Measurements from ENCODE around the gene EHBP1L1.

EHBP1L1 gene

GRCh38 chr11:65620666-65621065 lies 44.8 kb downstream of the EHBP1L1 start:
- TF ChIP-seq POLR2AphosphoS5 (IDR thresholded peaks at IDR 0.05; ENCODE audit: low read depth, low read length) (0 out of 2 replicates have a peak, but pooled peaks have one; percentile 9), POLR2A (IDR thresholded peaks at IDR 0.05; ENCODE audit: low read depth, low read length) (no peak)
- no peak for DNase-seq (ENCODE audit: insufficient read length, low spot score)
- FAIRE-seq = no peak

DNA sequence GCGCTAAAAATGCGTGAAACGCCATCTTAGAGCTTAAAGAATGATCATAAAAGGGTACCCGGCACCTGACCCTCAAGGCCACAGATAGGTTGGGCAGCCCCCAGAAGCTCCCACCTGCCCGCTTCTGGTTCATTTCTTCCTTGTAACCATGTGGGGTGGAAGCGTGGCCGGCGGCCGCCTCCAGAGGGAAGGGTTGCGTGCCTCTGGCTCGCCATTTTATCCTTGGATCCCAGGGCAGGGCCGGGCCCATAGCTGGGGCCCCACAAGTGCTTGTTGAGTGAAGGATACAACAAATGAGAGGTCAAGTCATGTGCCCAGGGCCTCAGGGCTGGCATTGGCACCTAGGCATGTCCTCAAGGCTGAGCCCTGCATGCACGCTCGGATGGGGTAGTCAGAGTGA lies 45.6 kb downstream of the EHBP1L1 start:
- TF ChIP-seq POU2F2 (IDR thresholded peaks at IDR 0.05; ENCODE audit: low read depth, low read length) (no peak), TAF1 (IDR thresholded peaks at IDR 0.05; ENCODE audit: low read depth, low read length) (no peak), PAX5 (IDR thresholded peaks at IDR 0.05; ENCODE audit: insufficient read depth, low read length, severe bottlenecking) (no peak), POLR2AphosphoS5 (IDR thresholded peaks at IDR 0.05; ENCODE audit: low read depth, low read length) (no peak), SPI1 (IDR thresholded peaks at IDR 0.05; ENCODE audit: low read depth, low read length) (no peak), POLR2A (IDR thresholded peaks at IDR 0.05; ENCODE audit: low read depth, low read length) (no peak)
- FAIRE-seq (no peak), DNase-seq (ENCODE audit: insufficient read length, low spot score) (no peak)

GRCh38 chr11:65622011-65622410 lies 46.2 kb downstream of the EHBP1L1 start:
- no peak for FAIRE-seq

DNA sequence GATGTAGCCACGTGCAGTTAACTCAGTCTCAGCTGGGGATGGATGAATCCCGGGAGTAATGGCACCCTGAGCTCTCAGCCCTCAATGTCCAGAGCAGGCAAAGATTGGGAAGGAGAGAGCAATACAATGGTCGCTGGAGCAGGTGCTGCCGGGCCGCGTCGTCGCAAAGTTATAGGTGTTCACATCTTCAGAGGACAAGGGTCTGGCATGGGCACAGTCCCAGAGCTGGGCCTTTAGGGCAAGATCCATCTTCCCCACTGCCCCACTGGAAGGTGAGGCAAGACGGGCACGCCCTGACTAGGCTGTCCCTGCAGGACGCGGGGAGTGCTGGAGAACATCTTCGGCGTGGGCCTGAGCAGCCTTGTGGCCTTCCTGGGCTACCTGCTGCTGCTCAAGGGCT lies 47.3 kb downstream of the EHBP1L1 start:
- FAIRE-seq (no peak), DNase-seq (ENCODE audit: insufficient read length, low spot score) (no peak)
- TF ChIP-seq TAF1 (IDR thresholded peaks at IDR 0.05; ENCODE audit: low read depth, low read length) (no peak), PAX5 (IDR thresholded peaks at IDR 0.05; ENCODE audit: insufficient read depth, low read length, severe bottlenecking) (no peak), POLR2A (IDR thresholded peaks at IDR 0.05; ENCODE audit: low read depth, low read length) (no peak), POU2F2 (IDR thresholded peaks at IDR 0.05; ENCODE audit: low read depth, low read length) (no peak), SPI1 (IDR thresholded peaks at IDR 0.05; ENCODE audit: low read depth, low read length) (no peak), POLR2AphosphoS5 (IDR thresholded peaks at IDR 0.05; ENCODE audit: low read depth, low read length) (no peak)

More at GRCh38 chr11:65622011-65622410, 46.2 kb downstream of the EHBP1L1 start:
- DNase-seq (ENCODE audit: insufficient read length, low spot score) = no peak
- TF ChIP-seq POLR2A (IDR thresholded peaks at IDR 0.05; ENCODE audit: low read depth, low read length) = no peak
- no peak for TF ChIP-seq PAX5 (IDR thresholded peaks at IDR 0.05; ENCODE audit: insufficient read depth, low read length, severe bottlenecking)
- TF ChIP-seq SPI1 (IDR thresholded peaks at IDR 0.05; ENCODE audit: low read depth, low read length) = no peak
- TF ChIP-seq TAF1 (IDR thresholded peaks at IDR 0.05; ENCODE audit: low read depth, low read length) = no peak
- no peak for TF ChIP-seq POLR2AphosphoS5 (IDR thresholded peaks at IDR 0.05; ENCODE audit: low read depth, low read length)
- TF ChIP-seq POU2F2 (IDR thresholded peaks at IDR 0.05; ENCODE audit: low read depth, low read length) = no peak

GRCh38 chr11:65623852-65624616 lies 48.2 kb downstream of the EHBP1L1 start:
- FAIRE-seq (no peak), DNase-seq (ENCODE audit: insufficient read length, low spot score) (no peak)
- TF ChIP-seq POU2F2 (IDR thresholded peaks at IDR 0.05; ENCODE audit: low read depth, low read length) = no peak
- no peak for TF ChIP-seq SPI1 (IDR thresholded peaks at IDR 0.05; ENCODE audit: low read depth, low read length)
- no peak for TF ChIP-seq POLR2A (IDR thresholded peaks at IDR 0.05; ENCODE audit: low read depth, low read length)
- no peak; the same call in 1 of the 2 replicates for TF ChIP-seq POLR2AphosphoS5 (IDR thresholded peaks at IDR 0.05; ENCODE audit: low read depth, low read length)
- TF ChIP-seq PAX5 (IDR thresholded peaks at IDR 0.05; ENCODE audit: insufficient read depth, low read length, severe bottlenecking) = no peak
- no peak for TF ChIP-seq TAF1 (IDR thresholded peaks at IDR 0.05; ENCODE audit: low read depth, low read length)

DNA sequence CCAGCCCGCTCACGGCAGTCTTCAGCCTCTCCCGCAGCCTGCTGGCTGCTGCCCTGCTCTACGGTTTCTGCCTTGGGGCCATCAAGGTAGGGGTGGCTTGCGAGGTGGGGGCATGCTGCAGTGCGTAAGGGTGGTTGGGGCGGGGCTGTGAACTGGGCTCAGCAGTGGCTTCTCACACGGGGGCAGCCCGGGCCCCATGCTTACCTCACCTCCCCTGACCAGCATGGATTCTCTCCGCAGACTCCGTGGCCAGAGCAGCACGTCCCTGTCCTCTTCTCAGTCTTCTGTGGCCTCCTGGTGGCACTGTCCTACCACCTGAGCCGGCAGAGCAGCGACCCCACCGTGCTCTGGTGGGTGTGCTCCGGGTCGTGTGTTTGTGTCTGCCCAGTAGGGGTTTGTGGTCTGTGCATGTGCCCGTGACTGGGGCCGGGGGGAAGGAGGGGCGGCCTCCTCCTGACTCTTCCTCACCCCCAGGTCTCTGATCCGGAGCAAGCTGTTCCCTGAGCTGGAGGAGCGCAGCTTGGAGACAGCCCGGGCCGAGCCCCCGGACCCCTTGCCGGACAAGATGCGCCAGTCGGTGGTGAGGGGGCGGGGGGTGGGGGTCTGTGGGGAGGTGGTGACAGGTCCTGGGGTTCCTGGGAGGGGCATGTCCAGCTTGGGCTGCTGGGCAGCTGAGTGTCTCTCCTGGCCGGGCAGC lies 49.2 kb downstream of the EHBP1L1 start:
- TF ChIP-seq POU2F2 (IDR thresholded peaks at IDR 0.05; ENCODE audit: low read depth, low read length) (no peak), SPI1 (IDR thresholded peaks at IDR 0.05; ENCODE audit: low read depth, low read length) (no peak), POLR2A (IDR thresholded peaks at IDR 0.05; ENCODE audit: low read depth, low read length) (no peak; the same call in 1 of the 2 replicates), TAF1 (IDR thresholded peaks at IDR 0.05; ENCODE audit: low read depth, low read length) (no peak), POLR2AphosphoS5 (IDR thresholded peaks at IDR 0.05; ENCODE audit: low read depth, low read length) (no peak), PAX5 (IDR thresholded peaks at IDR 0.05; ENCODE audit: insufficient read depth, low read length, severe bottlenecking) (no peak)
- DNase-seq (ENCODE audit: insufficient read length, low spot score) = no peak
- FAIRE-seq = no peak

GRCh38 chr11:65625628-65626342 lies 49.9 kb downstream of the EHBP1L1 start:
- peak; percentile 79 for FAIRE-seq
- no peak for TF ChIP-seq POLR2A (IDR thresholded peaks at IDR 0.05; ENCODE audit: low read depth, low read length)
- no peak for TF ChIP-seq SPI1 (IDR thresholded peaks at IDR 0.05; ENCODE audit: low read depth, low read length)
- peak; percentile 79 for DNase-seq (ENCODE audit: insufficient read length, low spot score)

GRCh38 chr11:65627202-65627601 lies 51.3 kb downstream of the EHBP1L1 start:
- FAIRE-seq (no peak), DNase-seq (ENCODE audit: insufficient read length, low spot score) (no peak)
- TF ChIP-seq TAF1 (IDR thresholded peaks at IDR 0.05; ENCODE audit: low read depth, low read length) (no peak), POU2F2 (IDR thresholded peaks at IDR 0.05; ENCODE audit: low read depth, low read length) (no peak), SPI1 (IDR thresholded peaks at IDR 0.05; ENCODE audit: low read depth, low read length) (no peak), POLR2AphosphoS5 (IDR thresholded peaks at IDR 0.05; ENCODE audit: low read depth, low read length) (no peak), POLR2A (IDR thresholded peaks at IDR 0.05; ENCODE audit: low read depth, low read length) (no peak), PAX5 (IDR thresholded peaks at IDR 0.05; ENCODE audit: insufficient read depth, low read length, severe bottlenecking) (no peak)

DNA sequence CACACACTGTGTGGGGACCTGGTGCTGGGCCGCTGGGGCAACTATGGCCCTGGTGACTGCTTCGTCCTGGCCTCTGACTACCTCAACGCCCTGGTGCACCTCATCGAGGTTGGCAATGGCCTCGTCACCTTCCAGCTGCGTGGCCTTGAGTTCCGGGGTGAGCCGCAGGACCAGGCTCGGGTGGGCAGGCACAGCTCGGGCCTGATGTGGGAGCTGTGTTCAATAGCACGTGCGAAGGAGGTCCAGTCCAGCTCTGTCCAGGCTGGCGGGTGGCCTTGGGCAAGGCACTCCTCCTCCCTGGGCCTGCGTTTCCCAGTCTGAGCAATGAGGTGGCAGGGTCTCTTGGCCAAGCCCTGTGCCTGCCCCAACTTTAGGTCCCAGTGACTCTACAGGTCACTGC lies 53.7 kb downstream of the EHBP1L1 start:
- TF ChIP-seq POU2F2 (IDR thresholded peaks at IDR 0.05; ENCODE audit: low read depth, low read length) (no peak), TAF1 (IDR thresholded peaks at IDR 0.05; ENCODE audit: low read depth, low read length) (no peak), POLR2AphosphoS5 (IDR thresholded peaks at IDR 0.05; ENCODE audit: low read depth, low read length) (no peak), PAX5 (IDR thresholded peaks at IDR 0.05; ENCODE audit: insufficient read depth, low read length, severe bottlenecking) (no peak), SPI1 (IDR thresholded peaks at IDR 0.05; ENCODE audit: low read depth, low read length) (no peak), POLR2A (IDR thresholded peaks at IDR 0.05; ENCODE audit: low read depth, low read length) (no peak)
- DNase-seq (ENCODE audit: insufficient read length, low spot score) (no peak), FAIRE-seq (no peak)

All from GM12891 (cell line).